ENCODE measurements around the gene HBG2.
"Not testable (repeated sequence)": the region's sequence is repeated elsewhere in the genome, so short reads cannot be mapped to it uniquely, and the experiment has no call there.

Gene HBG2

DNA sequence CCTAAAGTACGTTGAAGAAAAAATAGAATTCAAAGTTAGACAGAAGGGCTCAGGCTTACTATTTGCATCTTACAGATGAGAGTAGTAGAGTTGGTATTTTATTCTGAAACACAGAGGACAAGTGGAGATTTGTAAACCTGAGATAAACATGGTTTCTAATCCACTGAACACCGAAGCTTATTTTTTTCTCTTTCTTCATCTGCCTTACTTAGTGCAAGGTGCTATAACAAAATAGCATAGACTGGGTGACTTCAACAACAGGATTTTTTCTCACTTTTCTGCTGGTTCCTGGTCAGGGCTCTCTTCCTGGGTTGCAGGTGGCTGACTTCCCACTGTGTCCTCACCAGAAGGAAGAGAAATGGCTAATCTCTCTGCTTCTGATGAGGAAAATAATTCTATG, 2.8 kb downstream of the HBG2 start:
- Histone ChIP-seq H4K20me1 (ENCODE audit: insufficient read depth) (no peaks in the 10 kb centered on the region), H3K9ac (no peak overlapping the region), H3K27me3 (ENCODE audit: insufficient read depth, low read depth) (no peaks in the 10 kb centered on the region), H3K27ac (no peak overlapping the region), H3K36me3 (ENCODE audit: insufficient read depth) (no peaks in the 10 kb centered on the region), H2AFZ (ENCODE audit: low read depth) (no peak overlapping the region), H3K4me3 (IDR thresholded peaks at IDR 0.05; ENCODE audit: insufficient read depth, low read depth, low read length) (no peak overlapping the region), H3K4me1 (ENCODE audit: low read depth, poor library complexity, severe bottlenecking) (no peaks in the 10 kb centered on the region), H3K79me2 (ENCODE audit: insufficient read depth, low read depth) (no peaks in the 10 kb centered on the region), H3K4me2 (no peak overlapping the region)
- TF ChIP-seq, protein P1, sequence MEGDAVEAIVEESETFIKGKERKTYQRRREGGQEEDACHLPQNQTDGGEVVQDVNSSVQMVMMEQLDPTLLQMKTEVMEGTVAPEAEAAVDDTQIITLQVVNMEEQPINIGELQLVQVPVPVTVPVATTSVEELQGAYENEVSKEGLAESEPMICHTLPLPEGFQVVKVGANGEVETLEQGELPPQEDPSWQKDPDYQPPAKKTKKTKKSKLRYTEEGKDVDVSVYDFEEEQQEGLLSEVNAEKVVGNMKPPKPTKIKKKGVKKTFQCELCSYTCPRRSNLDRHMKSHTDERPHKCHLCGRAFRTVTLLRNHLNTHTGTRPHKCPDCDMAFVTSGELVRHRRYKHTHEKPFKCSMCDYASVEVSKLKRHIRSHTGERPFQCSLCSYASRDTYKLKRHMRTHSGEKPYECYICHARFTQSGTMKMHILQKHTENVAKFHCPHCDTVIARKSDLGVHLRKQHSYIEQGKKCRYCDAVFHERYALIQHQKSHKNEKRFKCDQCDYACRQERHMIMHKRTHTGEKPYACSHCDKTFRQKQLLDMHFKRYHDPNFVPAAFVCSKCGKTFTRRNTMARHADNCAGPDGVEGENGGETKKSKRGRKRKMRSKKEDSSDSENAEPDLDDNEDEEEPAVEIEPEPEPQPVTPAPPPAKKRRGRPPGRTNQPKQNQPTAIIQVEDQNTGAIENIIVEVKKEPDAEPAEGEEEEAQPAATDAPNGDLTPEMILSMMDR (conservative IDR thresholded peaks at IDR 0.05; ENCODE audit: low read depth, low read length) = no peak

- H4K20me1 ChIP-seq (ENCODE audit: insufficient read depth) = no peaks in the 10 kb centered on the region
- H3K79me2 ChIP-seq (ENCODE audit: insufficient read depth, low read depth) = no peaks in the 10 kb centered on the region
- no peak overlapping the region for H3K4me2 ChIP-seq
- H3K36me3 ChIP-seq (ENCODE audit: insufficient read depth) = no peaks in the 10 kb centered on the region
- H3K4me3 ChIP-seq (IDR thresholded peaks at IDR 0.05; ENCODE audit: insufficient read depth, low read depth, low read length) = no peak overlapping the region
- no peaks in the 10 kb centered on the region for H3K4me1 ChIP-seq (ENCODE audit: low read depth, poor library complexity, severe bottlenecking)
- no peaks in the 10 kb centered on the region for H3K27me3 ChIP-seq (ENCODE audit: insufficient read depth, low read depth)
- H3K9ac ChIP-seq = no peak overlapping the region
- no peak overlapping the region for H3K27ac ChIP-seq
- TF ChIP-seq, protein P1 (conservative IDR thresholded peaks at IDR 0.05; ENCODE audit: low read depth, low read length) = no peak
- H2AFZ ChIP-seq (ENCODE audit: low read depth) = no peak overlapping the region
Measured at GRCh38 chr11:5250543-5251204, 3.9 kb downstream of the HBG2 start.

- H3K36me3 ChIP-seq (ENCODE audit: insufficient read depth); H3K4me1 ChIP-seq (ENCODE audit: low read depth, poor library complexity, severe bottlenecking); H2AFZ ChIP-seq (ENCODE audit: low read depth); H3K27me3 ChIP-seq (ENCODE audit: insufficient read depth, low read depth); H3K79me2 ChIP-seq (ENCODE audit: insufficient read depth, low read depth); H3K27ac ChIP-seq; H3K4me3 ChIP-seq (IDR thresholded peaks at IDR 0.05; ENCODE audit: insufficient read depth, low read depth, low read length); H4K20me1 ChIP-seq (ENCODE audit: insufficient read depth); H3K9ac ChIP-seq; H3K4me2 ChIP-seq: not testable (repeated sequence)
Measured at GRCh38 chr11:5249807-5250396, 4.7 kb downstream of the HBG2 start, which contains the start of gene HBG1. Gene HBG1, minus strand, starts transcription at chr11:5249857. Its CDS starts 53 bp downstream, at chr11:5249804.

DNA sequence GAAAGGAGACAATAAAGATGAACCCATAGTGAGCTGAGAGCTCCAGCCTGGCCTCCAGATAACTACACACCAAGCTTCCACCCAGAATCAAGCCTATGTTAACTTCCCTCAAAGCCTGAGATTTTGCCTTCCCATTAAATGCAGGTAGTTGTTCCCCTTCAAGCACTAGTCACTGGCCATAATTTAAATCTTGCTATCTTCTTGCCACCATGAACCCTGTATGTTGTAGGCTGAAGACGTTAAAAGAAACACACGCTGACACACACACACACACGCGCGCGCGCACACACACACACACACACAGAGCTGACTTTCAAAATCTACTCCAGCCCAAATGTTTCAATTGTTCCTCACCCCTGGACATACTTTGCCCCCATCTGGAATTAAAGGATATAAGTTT, 6.1 kb downstream of the HBG2 start:
- not testable (repeated sequence) for H3K27me3 ChIP-seq (ENCODE audit: insufficient read depth, low read depth)

DNA sequence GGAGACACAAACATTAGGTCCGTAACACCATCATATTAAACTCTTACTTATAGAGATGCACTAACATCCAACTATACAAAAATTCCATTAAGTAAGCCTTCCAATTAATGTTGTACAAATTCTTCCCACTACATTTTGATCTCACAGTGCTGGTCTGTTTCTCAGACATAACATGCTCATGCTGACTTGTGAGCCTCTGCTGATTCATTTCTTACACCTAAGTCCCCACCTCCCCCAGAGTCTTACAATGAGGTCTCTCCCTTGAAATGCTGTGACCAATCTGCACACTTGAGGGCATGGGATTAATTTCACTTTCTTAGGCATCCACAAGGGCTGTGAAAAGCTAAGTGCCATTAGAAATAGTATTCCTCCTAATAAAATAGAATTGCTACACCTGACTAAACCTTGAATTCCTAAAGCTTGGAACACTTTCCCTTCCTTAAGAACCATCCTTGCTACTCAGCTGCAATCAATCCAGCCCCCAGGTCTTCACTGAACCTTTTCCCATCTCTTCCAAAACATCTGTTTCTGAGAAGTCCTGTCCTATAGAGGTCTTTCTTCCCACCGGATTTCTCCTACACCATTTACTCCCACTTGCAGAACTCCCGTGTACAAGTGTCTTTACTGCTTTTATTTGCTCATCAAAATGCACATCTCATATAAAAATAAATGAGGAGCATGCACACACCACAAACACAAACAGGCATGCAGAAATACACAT, 6.9 kb downstream of the HBG2 start:
- no peaks in the 10 kb centered on the region for H3K36me3 ChIP-seq (ENCODE audit: insufficient read depth)
- H3K27ac ChIP-seq = no peak overlapping the region
- H3K4me3 ChIP-seq (IDR thresholded peaks at IDR 0.05; ENCODE audit: insufficient read depth, low read depth, low read length) = no peak overlapping the region
- TF ChIP-seq, protein P1 (conservative IDR thresholded peaks at IDR 0.05; ENCODE audit: low read depth, low read length) = no peak
- no peaks in the 10 kb centered on the region for H3K27me3 ChIP-seq (ENCODE audit: insufficient read depth, low read depth)
- no peak overlapping the region for H2AFZ ChIP-seq (ENCODE audit: low read depth)
- H3K79me2 ChIP-seq (ENCODE audit: insufficient read depth, low read depth) = no peaks in the 10 kb centered on the region
- no peak overlapping the region for H3K9ac ChIP-seq
- H3K4me1 ChIP-seq (ENCODE audit: low read depth, poor library complexity, severe bottlenecking) = peaks cover 8% of the 10 kb centered on the region
- H3K4me2 ChIP-seq = no peak overlapping the region
- H4K20me1 ChIP-seq (ENCODE audit: insufficient read depth) = no peaks in the 10 kb centered on the region

More for the DNA sequence above, 6.1 kb downstream of the HBG2 start:
- not testable (repeated sequence) for H4K20me1 ChIP-seq (ENCODE audit: insufficient read depth); H3K4me1 ChIP-seq (ENCODE audit: low read depth, poor library complexity, severe bottlenecking); H2AFZ ChIP-seq (ENCODE audit: low read depth); H3K9ac ChIP-seq; H3K27ac ChIP-seq; H3K4me2 ChIP-seq; H3K79me2 ChIP-seq (ENCODE audit: insufficient read depth, low read depth); H3K4me3 ChIP-seq (IDR thresholded peaks at IDR 0.05; ENCODE audit: insufficient read depth, low read depth, low read length); H3K36me3 ChIP-seq (ENCODE audit: insufficient read depth)
